Fibroblast of pulmonary artery (primary cell): Measurements from ENCODE around the gene TTC39C.
A peak's percentile ranks its signal among the peaks of the same experiment; 100 is the strongest.

ENCODE experiments used
- DNase-seq: peaks from one replicate; pipeline ENCODE4 v3.0.0-alpha.2; 2010; ENCODE audit warnings: low read depth
- H3K4me3 ChIP-seq: replicated peaks from 2 replicates; pipeline ENCODE4 v1.5.1; 2011; ENCODE audit warnings: low read depth, mild to moderate bottlenecking, control low read depth, low read length, moderate library complexity
- TF ChIP-seq, protein P1 (sequence below): IDR thresholded peaks from 2 replicates; pipeline ENCODE4 v1.5.1; 2011; ENCODE audit warnings: mild to moderate bottlenecking, control low read depth, low read length, inconsistent platforms; ENCODE audit errors: missing control alignments

Gene TTC39C

GRCh38 chr18:24161304-24161703 lies 146.8 kb downstream of the TTC39C start:
- H3K4me3 ChIP-seq: no peak overlapping the region
- TF ChIP-seq, protein P1, sequence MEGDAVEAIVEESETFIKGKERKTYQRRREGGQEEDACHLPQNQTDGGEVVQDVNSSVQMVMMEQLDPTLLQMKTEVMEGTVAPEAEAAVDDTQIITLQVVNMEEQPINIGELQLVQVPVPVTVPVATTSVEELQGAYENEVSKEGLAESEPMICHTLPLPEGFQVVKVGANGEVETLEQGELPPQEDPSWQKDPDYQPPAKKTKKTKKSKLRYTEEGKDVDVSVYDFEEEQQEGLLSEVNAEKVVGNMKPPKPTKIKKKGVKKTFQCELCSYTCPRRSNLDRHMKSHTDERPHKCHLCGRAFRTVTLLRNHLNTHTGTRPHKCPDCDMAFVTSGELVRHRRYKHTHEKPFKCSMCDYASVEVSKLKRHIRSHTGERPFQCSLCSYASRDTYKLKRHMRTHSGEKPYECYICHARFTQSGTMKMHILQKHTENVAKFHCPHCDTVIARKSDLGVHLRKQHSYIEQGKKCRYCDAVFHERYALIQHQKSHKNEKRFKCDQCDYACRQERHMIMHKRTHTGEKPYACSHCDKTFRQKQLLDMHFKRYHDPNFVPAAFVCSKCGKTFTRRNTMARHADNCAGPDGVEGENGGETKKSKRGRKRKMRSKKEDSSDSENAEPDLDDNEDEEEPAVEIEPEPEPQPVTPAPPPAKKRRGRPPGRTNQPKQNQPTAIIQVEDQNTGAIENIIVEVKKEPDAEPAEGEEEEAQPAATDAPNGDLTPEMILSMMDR: no peak
- no peak for DNase-seq

DNA sequence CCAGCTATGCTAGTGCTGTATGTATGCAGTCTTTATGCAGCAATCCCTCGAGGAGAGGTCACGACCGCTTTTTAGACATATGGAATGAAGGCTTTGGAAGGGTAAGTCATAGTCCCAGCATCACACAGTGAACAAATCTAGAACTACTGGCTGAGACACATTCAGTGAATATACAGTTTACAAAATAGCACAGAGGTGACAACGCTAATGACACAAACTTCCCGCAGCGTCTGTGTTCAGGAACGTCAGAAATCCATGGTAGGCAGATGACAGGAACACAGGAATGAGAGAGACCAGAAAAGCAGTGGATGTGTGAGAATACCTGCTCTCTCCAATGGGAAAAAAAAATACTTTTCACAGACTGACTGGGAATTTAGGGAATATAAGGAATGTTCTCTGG lies 153.9 kb downstream of the TTC39C start:
- DNase-seq: no peak
- TF ChIP-seq, protein P1: no peak
- no peak overlapping the region for H3K4me3 ChIP-seq

- no peak for DNase-seq
- no peak overlapping the region for H3K4me3 ChIP-seq
- TF ChIP-seq, protein P1: no peak
Measured at GRCh38 chr18:24170360-24170759, 155.8 kb downstream of the TTC39C start.

DNA sequence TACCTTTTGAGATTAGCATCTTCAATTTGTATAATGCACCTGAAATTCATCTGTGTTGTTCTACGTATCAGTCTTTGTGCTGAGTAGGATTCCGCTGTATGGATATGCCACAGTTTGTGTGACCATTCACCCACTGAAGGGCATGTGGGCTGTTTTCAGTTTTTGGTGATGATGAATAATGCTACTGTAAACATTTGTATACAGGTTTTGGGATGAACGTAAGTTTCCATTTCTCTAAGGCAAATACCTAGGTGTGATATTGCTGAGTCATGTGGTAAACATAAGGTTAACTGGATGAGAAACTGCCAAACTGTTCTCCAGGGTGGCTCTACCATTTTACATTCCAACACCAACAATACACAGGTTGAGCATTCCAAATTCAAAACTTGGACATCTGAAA lies 159.4 kb downstream of the TTC39C start:
- no peak overlapping the region for H3K4me3 ChIP-seq
- TF ChIP-seq, protein P1: no peak
- no peak for DNase-seq

- H3K4me3 ChIP-seq: no peak overlapping the region
- TF ChIP-seq, protein P1: peak; percentile 88
- peak; percentile 63 for DNase-seq
Measured at GRCh38 chr18:24176727-24177416, 162.3 kb downstream of the TTC39C start.

DNA sequence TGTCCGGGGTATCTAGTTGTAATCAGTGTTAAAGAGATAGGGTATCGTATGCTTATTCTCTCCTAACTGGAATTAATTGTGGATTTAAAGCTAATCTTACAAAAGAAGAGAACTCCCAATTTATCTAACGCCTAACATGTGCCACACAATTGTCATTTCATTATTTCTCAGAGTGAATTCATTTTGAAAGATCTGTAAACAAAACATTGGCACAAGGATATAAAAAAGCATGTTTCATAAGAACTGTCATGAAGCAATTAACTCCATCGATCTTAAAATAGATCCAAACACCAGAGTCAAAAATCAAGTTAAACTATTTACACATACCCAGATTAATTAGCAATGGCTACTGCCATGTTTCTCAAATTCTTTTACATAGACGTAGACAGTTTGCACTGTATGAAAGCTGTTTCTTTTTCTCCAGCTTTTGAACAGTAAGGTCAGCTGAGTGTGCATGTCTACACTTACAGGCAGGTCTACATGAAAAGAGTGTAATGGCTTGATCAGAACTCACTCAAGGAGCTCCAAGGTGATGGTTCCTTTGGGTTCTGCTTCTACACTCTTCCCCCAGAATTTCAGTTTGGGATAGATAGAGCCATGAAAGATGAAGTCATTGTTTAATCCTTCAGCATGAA lies 163.1 kb downstream of the TTC39C start:
- TF ChIP-seq, protein P1: no peak
- DNase-seq: no peak
- H3K4me3 ChIP-seq: no peak overlapping the region

DNA sequence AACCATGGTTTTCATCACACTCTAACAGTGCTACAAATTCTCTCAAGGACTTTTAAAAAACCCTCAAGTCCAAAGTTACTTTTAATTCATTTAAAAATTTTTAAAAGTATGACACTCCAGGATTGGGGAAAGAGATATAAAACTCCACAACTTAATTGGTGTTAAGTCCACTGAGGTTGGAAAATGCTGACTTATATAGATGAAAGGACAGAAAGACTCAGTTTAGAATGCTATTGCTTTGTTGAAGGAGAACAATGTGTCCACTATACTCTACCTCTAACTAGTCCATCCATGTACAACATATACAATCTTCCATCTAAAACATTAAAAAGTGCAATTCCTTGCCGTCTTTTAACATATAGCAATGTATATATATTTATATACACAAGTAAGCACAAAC lies 165.5 kb downstream of the TTC39C start:
- no peak for DNase-seq
- TF ChIP-seq, protein P1: no peak
- H3K4me3 ChIP-seq: no peak overlapping the region
